Measurements from ENCODE around the gene SUN2. TPM values are rescaled to one million over a fixed set of nuclear protein-coding genes. Genes with fewer than 3 reads are reported as not detected.
A peak's percentile ranks its signal among the peaks of the same experiment; 100 is the strongest.

The SUN2 gene
- total and polyA plus RNA-seq, 9 of the 15 experiments (the other 6 are each of a cell fraction or from before 2014, with no cell fraction given), result 0.11 to 42.6 (median 16.7) TPM

DNA sequence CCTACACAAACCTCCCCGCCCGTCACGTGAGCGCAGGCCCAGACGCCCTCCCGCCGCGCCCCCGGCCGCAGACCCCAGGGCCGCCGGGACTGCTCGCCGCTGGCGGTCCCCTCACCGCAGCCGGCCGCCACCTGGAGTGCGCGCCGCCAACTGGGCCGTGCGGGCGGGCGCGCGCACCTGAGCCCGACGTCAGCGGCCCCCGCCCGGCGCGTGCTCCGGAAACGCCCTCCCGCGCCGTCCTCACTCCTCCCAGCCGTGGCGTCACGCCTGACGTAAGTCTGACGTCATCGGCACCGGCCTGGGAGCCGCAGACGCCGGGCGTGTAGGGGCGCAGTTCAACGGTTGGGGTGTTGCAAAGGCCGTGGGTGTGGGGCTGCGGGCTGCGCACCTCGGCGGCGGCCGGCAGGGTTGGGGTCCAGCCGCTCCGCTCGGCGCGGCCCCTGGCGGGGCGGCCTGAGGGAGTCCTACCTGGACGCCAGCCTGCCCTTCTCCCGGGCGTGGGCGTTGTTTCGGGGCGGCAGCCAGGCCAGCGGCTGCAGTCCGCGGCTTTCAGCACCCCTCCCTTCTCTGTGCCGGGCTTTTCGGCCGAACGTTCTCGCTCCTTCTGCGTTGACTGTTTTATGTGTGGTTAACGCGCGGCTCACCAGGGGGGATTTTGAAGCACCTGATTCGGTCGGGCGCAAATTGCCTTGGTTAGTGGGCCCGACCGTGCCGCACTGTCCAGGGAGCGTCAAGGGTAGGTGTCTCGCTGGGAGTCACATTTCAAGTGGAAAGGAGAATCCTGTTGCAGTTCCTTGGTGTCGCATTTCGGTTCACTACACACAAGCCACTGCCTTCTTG lies 54.8 kb downstream of the SUN2 start, which contains the start of gene JOSD1 (continued):
- TF ChIP-seq REST (IDR thresholded peaks at IDR 0.05; ENCODE audit: borderline replicate concordance), result no peak
- peak; percentile 23; the same call in 1 of the 2 replicates for TF ChIP-seq REST (CRISPR knock-in tag; IDR thresholded peaks at IDR 0.05; ENCODE audit: low read depth)
- TF ChIP-seq ZNF589 (CRISPR knock-in tag; IDR thresholded peaks at IDR 0.05; ENCODE audit: low read depth), result peak; percentile 82; the same call in 1 of the 2 replicates
- peak; percentile 99 for TF ChIP-seq ATF7 (IDR thresholded peaks at IDR 0.05)
- TF ChIP-seq, protein P1, sequence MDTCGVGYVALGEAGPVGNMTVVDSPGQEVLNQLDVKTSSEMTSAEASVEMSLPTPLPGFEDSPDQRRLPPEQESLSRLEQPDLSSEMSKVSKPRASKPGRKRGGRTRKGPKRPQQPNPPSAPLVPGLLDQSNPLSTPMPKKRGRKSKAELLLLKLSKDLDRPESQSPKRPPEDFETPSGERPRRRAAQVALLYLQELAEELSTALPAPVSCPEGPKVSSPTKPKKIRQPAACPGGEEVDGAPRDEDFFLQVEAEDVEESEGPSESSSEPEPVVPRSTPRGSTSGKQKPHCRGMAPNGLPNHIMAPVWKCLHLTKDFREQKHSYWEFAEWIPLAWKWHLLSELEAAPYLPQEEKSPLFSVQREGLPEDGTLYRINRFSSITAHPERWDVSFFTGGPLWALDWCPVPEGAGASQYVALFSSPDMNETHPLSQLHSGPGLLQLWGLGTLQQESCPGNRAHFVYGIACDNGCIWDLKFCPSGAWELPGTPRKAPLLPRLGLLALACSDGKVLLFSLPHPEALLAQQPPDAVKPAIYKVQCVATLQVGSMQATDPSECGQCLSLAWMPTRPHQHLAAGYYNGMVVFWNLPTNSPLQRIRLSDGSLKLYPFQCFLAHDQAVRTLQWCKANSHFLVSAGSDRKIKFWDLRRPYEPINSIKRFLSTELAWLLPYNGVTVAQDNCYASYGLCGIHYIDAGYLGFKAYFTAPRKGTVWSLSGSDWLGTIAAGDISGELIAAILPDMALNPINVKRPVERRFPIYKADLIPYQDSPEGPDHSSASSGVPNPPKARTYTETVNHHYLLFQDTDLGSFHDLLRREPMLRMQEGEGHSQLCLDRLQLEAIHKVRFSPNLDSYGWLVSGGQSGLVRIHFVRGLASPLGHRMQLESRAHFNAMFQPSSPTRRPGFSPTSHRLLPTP (IDR thresholded peaks at IDR 0.05; ENCODE audit: borderline replicate concordance, extremely low read depth, insufficient read length), result no peak
- TF ChIP-seq TRIM28 (IDR thresholded peaks at IDR 0.05), result no peak
- TF ChIP-seq CBX5 (IDR thresholded peaks at IDR 0.05; ENCODE audit: borderline replicate concordance, low read depth), result 0 out of 2 replicates have a peak, but pooled peaks have one; percentile 12
- TF ChIP-seq, protein P2, sequence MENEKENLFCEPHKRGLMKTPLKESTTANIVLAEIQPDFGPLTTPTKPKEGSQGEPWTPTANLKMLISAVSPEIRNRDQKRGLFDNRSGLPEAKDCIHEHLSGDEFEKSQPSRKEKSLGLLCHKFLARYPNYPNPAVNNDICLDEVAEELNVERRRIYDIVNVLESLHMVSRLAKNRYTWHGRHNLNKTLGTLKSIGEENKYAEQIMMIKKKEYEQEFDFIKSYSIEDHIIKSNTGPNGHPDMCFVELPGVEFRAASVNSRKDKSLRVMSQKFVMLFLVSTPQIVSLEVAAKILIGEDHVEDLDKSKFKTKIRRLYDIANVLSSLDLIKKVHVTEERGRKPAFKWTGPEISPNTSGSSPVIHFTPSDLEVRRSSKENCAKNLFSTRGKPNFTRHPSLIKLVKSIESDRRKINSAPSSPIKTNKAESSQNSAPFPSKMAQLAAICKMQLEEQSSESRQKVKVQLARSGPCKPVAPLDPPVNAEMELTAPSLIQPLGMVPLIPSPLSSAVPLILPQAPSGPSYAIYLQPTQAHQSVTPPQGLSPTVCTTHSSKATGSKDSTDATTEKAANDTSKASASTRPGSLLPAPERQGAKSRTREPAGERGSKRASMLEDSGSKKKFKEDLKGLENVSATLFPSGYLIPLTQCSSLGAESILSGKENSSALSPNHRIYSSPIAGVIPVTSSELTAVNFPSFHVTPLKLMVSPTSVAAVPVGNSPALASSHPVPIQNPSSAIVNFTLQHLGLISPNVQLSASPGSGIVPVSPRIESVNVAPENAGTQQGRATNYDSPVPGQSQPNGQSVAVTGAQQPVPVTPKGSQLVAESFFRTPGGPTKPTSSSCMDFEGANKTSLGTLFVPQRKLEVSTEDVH (IDR thresholded peaks at IDR 0.05; ENCODE audit: low read depth, partially characterized antibody), result peak; percentile 55
- no peak for TF ChIP-seq LEF1 (IDR thresholded peaks at IDR 0.05)
- no peak for TF ChIP-seq ELK1 (CRISPR knock-in tag; IDR thresholded peaks at IDR 0.05)
- TF ChIP-seq MTA2 (IDR thresholded peaks at IDR 0.05; ENCODE audit: low read depth), result 0 out of 2 replicates have a peak, but pooled peaks have one; percentile 10
- TF ChIP-seq TEAD1 (CRISPR knock-in tag; IDR thresholded peaks at IDR 0.05), result no peak; a peak in 1 of 4 replicates
